HG02588 (cell line): ENCODE data around the gene IER3IP1.
"Not testable (repeated sequence)": the region's sequence is repeated elsewhere in the genome, so short reads cannot be mapped to it uniquely, and the experiment has no call there.

ENCODE experiments used
- ATAC-seq: cut with Tn5 transposase; IDR thresholded peaks from one replicate; pipeline ENCODE4 v1.9.1; 2021; ENCODE audit warnings: mild to moderate bottlenecking, moderate library complexity; ENCODE audit not compliant: unreplicated experiment

The IER3IP1 gene, protein sequence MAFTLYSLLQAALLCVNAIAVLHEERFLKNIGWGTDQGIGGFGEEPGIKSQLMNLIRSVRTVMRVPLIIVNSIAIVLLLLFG

DNA sequence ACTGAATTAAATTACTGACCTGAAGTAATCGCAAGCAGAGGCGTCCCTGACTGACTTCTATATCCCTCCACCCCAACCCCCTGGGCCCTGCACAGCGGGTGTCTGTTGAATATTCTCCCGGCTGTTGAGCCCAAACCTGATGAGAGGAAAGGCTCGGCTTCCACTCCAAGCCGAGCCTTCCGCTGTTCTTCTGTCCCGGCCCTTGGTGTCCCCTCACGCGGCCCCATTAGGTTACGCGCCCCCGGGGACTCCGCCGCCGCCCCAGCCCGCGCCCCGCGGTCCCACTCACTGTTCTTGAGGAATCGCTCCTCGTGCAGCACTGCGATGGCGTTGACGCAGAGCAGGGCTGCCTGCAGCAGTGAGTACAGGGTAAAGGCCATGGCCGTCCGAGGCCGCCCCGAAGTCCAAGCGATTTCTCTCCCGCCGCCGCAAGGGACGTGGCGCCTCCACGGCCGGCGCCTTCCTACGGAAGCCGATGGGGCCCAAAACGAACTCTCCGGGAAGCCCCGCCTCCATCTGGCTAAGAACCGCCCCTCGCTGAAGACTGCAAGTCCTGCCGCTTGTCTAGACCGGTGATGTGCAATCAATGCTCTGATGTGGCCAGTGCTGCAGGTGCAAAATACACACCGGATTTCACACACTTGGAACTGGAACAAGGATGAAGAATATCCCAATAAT, at the start of gene IER3IP1:
Gene IER3IP1 (minus strand): TSS at position 467 of the 678 bp plus-strand sequence. CDS start 87 bp downstream, at position 380.
- ATAC-seq: peak; percentile 91

GRCh38 chr18:47215554-47216138, 39.5 kb upstream of the IER3IP1 start:
- no peak for ATAC-seq

GRCh38 chr18:47209171-47209570, 33.0 kb upstream of the IER3IP1 start:
- no peak for ATAC-seq

- ATAC-seq: no peak
Observed at GRCh38 chr18:47206945-47207637, 30.9 kb upstream of the IER3IP1 start.

DNA sequence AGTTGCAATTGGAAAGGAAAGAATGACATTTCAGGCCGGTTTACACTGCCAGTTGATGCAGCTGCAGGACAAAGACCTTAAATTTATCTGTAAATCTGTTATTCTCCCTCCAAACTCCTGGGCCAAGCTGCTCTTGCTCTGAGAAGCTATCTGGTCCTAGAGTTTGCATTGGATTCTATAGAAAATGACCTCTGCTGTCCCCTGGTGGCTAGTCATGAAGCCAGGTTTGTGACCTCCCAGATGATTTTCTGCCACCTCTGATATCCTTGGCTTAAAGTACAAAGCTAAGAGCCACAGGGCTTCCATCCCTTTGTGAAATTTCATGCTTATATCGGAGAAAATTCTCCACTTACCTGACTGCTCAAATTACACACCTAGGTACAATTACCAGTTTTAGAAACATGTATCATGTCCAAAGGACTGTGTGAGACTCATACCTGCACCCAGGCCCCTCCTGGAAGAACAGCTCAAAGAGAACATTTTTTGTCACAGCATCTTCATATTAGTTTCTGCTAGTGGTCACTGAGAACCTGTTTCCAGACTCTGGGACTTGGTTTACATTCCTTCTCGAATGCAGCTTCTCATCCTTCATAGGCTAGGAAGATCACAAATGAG, 28.9 kb upstream of the IER3IP1 start:
- no peak for ATAC-seq

DNA sequence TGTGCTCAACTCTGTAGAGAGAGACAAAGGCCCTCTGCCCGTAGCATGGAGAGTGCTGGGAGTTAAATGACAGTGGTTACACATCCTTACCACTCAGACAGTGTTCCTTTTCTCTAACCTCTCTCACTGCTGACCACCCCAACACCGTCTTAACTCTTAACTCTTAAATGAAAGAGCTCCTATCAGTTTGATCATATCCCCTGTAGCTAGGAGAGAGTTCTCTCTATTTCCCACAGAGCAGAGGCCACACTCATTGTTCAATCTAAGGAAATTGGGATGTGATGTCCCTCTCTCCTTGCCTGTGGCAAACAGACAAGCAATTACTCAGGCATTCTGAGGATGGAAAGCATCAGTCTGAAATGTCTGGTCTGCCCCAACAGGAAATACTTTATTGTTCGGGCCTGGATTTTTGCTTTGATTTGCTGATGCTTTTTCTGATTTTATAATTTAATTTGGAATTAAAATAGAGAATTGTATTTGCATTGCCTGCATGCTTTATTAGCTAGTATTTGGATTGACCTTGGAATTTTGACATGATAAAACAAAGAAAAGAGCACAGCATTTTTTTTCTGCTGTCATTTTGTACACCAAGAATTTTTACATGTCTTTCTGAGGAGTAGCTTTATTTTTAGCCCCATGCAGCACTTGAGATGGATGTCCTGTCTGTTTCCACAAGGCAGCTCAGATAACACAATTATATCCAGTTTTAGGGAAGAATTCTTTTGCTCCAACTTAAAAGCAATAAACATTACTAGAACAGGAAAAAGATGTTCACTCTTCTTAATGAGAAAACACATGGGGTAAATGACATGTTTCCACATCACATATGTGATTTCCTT, 27.7 kb upstream of the IER3IP1 start:
- no peak for ATAC-seq

DNA sequence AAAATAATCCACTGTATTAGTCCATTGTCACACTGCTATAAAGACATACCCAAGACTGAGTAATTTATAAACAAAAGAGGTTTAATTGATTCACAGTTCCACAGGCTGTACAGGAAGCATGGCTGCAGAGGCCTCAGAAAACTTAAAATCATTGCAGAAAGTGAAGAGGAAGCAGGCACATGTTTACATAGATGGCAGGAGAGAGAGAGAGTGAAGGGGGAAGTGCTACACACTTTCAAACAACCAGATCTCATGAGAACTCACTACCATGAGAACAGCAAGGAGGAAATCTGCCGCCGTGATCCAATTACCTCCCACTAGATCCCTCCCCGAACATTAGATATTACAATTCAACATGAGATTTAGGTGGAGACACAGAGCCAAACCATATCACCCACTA, 19.8 kb upstream of the IER3IP1 start:
- not testable (repeated sequence) for ATAC-seq

GRCh38 chr18:47191961-47192360, 15.8 kb upstream of the IER3IP1 start:
- ATAC-seq: no peak

- no peak for ATAC-seq
Observed at GRCh38 chr18:47187721-47188120, 11.6 kb upstream of the IER3IP1 start.

GRCh38 chr18:47184419-47185050, 8.4 kb upstream of the IER3IP1 start:
- no peak for ATAC-seq

- ATAC-seq: not testable (repeated sequence)
Observed at GRCh38 chr18:47182156-47182555, 6.0 kb upstream of the IER3IP1 start.

DNA sequence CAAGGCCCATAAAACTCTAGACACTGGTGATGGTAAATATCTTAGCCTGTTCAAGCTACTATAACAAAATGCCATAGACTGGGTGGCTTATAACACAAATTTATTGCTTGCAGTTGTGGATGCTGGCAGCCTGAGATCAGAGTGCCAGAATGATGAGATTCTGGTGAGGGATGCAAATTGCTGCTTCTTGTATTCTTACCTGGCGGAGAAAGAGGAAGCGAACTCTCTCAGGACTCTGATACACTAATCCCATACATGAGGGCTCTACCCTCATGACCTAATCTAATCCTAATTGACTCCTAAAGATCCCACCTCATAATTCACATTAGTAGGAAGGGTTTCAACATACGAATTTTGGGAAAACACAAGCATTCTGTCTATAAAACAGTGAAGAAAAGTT, 4.6 kb upstream of the IER3IP1 start:
- no peak for ATAC-seq

DNA sequence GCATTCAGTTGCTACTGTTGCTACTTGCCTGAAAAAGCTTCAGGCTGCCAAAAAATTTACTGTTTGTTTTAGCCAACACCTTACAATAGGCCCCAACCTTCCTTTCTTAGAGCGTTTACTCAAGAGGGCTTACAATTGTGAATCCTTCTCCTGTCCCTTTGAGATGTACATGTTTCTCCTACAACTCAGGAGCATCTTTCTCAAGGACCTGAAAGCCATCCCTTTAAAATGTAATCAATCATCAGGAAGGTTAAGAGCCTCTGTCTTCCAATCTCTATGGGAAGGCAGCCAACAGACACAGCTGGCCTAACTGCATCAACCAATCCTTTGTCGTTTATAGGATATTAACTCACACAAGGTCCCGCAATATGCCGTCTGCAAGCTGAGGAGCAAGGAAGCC, 3.4 kb upstream of the IER3IP1 start:
- ATAC-seq: no peak

GRCh38 chr18:47175283-47175897, 774 bp downstream of the IER3IP1 start:
- ATAC-seq: no peak

DNA sequence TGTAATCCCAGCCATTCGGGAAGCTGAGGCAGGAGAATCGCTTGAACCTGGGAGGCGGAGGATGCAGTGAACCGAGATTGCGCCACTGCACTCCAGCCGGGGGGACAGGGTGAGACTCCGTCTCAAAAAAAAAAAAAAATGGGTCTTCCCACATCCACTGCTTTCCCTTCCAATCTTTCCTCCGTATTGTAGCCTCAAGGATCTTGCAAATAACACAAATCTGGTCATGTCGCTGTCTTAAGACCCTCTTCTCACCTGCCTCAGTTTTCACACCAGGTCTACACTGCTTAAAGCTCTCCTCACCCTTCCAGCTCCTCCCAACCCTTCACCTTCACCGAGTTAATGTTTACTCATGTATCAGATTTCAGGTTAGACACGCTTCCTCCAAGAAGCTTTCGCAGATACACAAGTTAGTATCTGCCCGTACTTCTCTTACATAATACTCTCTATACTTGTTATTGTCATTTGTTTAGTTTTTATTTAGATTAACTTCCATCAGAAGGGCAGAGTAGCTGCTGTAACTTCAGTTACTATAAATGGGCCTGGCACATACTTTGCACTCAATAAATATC, 1.5 kb downstream of the IER3IP1 start:
- ATAC-seq: no peak

DNA sequence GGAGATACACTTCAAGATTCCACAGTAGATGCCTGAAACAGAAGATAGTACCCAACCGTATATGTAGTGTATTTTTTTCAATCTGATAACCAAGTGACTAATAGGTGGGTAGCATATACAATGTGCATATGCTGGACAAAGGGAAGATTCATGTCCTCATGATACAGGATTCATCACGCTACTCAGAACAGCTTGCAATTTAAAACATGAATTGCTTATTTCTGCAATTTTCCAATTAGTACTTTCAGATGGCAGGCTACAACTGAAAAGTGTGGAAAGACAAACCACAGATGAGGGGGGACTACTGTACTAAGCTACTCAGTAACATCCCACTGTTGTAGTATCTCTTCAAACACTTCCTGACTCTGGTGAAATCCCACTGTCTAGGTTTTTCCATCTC, 3.7 kb downstream of the IER3IP1 start:
- ATAC-seq: no peak

DNA sequence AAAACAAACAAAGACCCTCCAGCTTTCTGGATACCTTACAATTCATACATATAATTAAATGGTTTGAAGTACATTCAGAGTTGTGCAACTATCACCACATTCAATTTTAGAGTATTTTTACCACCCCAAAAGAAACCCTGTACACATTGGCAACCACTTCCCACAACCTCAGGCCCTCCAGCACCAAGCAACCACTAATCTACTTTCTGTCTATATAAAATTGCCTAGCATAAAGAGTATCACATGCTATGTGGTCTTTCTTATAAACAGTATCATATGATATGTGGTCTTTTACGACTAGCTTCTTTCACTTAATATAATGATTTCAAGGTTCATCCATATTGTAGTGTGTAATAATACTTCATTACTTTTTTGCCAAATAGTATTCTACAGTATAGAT, 7.3 kb downstream of the IER3IP1 start:
- no peak for ATAC-seq

GRCh38 chr18:47168509-47168908, 7.7 kb downstream of the IER3IP1 start:
- ATAC-seq: no peak

DNA sequence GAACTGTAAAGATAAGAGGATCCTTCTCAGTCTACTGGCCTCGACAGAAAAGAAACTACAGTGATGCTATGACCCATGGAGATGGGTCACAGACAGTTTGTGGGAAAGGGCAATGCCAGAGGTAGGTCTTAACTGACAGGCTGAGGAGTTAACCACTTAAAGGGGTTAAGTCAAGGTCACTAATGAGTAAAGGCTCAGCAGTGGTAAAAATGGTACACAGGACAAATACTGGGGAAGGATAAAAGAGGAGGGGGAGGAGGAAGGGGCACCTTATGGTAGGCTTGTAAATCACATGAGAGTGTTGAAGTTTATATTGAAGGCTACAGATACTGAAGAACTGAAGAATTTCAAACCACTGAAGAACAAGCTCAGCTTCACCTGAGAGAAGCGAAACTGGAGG, 9.9 kb downstream of the IER3IP1 start:
- no peak for ATAC-seq
